Stimulated activated CD8-positive, alpha-beta memory T cell treated with anti-CD3 and anti-CD28 coated beads, Interleukin-4, amount 100 ng/mL, for 24 hours (primary cell): Measurements from ENCODE around the gene SERPINB13.

Experiments used
- DNase-seq: peaks from one replicate; pipeline ENCODE4 v3.0.0-alpha.2; 2020; ENCODE audit warnings: low read depth

Gene SERPINB13, protein sequence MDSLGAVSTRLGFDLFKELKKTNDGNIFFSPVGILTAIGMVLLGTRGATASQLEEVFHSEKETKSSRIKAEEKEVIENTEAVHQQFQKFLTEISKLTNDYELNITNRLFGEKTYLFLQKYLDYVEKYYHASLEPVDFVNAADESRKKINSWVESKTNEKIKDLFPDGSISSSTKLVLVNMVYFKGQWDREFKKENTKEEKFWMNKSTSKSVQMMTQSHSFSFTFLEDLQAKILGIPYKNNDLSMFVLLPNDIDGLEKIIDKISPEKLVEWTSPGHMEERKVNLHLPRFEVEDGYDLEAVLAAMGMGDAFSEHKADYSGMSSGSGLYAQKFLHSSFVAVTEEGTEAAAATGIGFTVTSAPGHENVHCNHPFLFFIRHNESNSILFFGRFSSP

DNA sequence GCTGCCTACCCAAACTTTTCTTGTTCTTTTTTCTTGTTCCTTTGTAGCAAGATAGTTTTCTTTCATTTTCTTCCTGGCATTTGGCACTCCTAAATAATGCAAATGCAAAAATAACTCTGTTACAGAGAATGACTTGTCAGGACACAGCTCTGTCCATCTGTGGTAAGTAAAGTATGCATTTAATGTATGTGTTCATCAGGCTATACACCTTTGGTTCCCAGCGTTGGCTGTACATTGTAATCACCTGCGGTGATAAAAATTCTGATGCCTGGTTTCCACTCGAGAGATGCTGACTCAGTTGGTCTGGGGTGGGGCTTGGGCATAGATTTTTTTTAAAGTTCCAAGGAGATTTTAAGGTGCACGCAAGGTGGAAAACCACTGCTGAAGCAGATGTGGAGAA is at the start of gene SERPINB13:
TSS of gene SERPINB13 (plus strand) at position 378 of the 400 bp plus-strand sequence. CDS start 1,325 bp downstream, outside the sequence.
- no peak for DNase-seq

DNA sequence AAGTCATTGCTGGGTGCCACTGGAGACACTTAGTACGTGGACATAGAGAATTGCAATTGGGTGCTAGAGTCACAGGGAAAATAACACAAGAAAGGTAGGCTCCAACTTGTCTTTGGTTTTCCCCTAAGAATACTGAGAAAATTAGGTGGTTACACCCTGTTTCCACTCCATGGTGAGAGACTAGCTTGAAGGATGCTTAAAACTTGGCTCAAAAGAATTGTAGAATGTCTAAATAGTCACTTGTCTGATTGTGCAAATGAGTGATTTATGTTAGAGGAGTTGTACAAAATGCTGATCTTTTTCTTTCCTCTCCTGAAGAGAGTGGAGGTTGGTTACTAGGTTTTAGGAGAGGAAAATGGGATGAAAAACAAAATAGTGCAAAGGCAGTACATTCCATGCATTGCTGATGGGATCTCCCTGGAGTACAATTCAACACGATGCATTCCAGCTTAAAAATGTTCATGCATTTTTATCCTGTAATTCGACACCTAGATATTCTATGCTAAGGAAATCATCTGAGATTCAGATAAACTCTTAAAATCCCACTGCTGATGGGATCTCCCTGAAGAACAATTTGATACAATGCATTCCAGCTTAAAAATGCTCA is 47.1 kb upstream of the SERPINB13 start:
- DNase-seq = no peak

DNA sequence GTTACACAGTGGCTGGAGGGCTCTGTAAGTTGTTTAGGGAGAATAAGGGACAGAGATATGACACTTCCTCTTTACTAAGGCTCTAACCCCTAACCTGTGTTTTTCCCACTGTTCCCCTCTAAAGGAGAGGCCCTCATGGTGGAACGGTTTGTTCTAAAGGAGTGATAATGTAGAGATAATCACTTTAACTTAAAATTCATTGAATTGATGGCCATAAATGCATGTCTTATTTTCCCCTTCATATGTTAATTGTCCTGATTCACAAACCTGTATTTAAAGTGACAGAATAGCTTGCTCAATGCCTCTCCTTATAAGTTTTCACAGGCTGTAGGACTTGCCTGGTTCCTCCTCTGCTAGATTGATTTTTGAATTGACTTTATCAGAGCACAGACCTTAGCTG is 45.1 kb upstream of the SERPINB13 start, which contains the start of gene SERPINB12:
TSS of gene SERPINB12 (plus strand) at position 301 of the 400 bp plus-strand sequence. CDS start 13,791 bp downstream, outside the sequence.
- no peak for DNase-seq

DNA sequence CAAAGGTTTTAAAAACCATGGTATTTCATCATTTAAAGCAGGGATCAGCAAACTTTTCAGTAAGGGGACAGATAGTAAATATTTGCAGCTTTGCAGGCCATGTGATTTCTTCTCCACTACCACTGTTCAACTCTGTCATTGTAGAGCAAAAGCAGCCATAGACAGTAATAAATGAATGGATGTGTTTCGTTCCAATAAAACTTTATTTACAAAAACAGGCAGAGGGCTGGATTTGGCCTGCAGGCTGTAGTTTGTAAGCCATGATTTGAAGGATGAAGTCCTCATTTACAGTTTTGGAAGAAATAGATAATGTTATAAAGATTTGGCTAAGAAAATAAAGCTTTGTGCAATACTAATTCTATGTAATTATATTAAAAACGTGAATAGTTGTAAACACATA is 43.1 kb upstream of the SERPINB13 start:
- DNase-seq = no peak

DNA sequence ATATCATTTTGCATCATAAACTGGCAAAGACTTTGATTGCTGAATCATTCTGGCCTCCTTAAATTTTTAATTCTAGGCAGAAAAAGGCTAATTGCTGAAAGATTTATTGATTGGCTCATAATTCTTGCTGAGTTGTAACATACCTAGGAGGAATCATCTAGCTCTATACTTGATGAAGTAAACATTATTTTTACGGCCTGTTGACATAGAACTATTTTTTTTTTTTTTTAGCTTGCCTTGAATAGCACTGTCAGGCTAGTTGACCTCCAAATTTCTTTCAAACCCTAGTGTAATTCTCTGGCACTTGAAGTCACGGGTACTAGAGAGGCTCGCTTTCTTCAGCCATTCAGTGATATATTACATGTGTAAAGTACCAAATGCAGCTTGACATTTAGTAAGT is 42.1 kb upstream of the SERPINB13 start:
- DNase-seq = no peak

DNA sequence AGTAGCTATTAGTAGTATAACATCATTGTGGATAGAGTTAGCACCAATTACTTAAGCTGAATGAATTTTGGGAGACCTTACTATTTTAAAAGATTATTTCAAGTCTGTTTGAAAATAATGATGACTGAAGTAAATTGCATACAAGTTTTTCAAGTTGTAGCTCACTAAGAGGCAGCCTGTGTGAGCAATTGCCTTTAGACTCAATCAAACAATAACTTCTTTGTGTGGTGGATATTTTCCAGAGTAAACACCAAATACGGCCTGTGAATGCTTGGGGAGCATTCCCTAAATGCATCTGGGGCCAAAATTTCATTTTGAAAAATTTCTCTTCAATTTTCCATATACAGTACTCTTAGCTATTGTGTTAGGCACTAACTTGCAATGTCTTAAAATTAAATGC is 37.1 kb upstream of the SERPINB13 start:
- no peak for DNase-seq

DNA sequence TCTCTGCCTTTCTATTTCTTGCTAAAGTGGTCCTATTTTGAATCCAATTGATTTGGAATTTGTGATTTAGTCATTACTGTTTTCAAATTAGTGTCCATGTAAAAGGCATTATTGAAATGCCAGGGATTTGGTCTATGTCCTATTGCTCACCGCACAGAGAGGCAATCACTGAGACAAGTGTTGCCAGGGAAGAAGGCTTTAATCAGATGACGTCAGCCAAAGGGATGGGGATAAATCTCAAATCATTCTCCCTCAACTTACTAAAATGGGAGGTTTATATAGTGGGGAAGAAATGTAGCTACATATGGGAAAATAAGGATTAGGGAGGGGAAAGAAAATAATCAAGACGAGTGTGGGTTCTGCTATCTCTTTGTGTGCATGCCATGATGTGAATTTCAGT is 35.4 kb upstream of the SERPINB13 start:
- no peak for DNase-seq

DNA sequence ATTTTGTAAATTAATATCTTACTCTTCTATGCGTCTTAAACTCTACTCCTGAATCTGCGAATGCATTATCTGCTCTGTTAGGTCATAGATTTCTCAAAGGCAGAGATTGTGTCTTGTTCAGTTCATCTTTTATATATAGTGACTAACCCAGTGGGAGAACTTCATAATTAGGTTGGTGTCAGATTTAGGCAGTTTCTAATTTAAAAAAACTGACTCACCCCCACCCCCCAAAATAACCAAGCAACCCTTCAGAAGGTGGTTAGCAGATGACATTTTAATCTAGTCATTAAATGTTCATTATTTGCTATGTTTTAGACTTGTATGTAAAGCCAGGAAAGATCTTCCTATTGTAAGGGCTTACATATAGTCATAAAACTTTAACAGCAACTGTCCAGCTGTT is 34.6 kb upstream of the SERPINB13 start:
- no peak for DNase-seq

DNA sequence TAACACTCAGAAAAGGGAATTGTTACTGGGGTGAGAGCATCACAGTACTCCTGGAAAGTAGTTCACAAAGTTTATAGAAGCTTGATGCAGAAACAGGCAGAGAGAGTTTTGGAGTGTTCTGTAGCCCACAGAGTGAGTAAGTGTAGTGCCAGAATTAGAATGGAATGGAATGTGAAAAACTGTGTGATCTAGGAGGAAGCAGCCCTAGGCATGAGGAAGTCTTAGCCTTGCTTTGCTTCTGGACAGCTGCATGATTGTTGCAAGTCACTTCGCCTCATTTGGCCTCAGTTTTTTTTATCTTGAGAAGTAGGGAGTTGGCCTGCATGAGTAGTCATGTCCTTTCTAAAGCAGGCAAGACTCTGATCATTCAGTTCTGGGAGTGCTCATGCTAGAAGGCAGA is 34.1 kb upstream of the SERPINB13 start:
- DNase-seq = no peak

DNA sequence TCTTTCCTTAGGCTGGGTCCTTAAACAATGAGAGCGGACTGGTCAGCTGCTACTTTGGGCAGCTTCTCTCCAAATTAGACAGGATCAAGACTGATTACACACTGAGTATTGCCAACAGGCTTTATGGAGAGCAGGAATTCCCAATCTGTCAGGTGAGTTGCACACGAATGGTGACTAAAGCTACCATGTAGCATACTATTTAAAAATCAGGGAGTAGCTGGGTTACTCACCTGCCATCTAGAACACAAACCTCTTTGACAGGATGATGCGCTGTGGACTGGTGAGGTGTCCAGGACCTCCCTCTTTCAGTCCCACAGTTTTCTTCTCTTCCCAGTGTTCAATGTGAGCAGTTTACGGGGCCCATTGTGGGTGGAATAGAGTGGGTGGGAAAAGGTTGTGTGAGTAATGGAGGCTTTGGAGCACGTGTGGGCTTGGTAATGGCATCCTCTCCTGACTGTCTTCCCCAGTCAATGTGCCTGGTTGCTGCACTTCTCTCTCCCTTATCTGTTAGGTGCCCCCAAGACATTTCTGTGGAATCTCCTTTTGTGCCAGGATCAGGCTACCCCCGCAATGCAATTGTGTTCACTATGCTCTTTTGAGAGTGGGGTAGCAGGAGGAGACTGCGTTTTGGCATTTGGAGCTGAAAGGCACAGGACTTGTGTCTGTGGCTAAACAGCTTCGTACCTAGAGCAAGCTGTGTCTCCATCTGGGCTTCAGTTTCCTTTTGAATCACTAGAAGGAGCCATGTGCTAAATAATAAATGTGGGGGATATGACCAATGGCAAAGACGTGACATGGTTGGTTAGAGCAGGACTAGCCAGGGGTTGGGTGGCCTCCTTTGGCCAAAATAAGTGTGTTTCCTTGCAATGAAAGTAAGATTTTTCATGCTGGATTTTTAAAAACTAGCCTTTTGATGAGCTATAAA is 27.3 kb upstream of the SERPINB13 start:
- no peak for DNase-seq

DNA sequence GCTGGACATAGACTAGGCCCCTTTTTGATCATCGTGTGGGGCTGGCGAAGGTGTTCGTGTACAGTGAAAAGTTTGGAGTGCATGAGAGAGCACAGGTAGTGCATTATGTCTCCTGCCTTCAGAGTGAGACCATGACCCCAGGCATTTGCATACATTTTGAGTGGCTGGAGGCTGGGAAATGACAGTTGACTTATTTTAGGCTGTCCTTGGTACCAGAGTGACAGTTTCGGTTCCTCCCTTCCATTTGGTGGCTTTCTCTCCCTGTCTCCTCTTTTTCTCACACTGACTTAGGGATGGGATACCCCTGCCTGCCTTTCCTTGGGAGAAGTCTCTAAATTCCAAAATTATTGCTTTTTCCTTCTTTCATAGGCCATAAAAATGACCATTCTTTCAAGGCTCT is 24.9 kb upstream of the SERPINB13 start:
- no peak for DNase-seq

DNA sequence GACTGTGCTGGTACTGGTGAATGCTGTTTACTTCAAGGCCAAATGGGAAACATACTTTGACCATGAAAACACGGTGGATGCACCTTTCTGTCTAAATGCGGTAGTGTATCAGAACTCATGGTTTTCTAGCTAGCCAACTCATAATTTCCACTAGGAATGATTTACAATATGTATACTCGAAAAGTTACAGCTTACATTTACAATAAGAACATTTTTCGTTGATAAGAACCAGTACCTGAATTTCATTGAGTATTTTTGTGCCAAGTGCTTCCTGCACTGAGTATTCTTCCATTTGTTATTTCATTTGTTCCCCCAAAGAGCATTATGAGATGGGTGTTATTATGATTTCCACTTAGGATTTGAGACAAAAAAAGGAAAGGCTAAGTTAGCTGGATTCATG is 23.1 kb upstream of the SERPINB13 start:
- DNase-seq = no peak

DNA sequence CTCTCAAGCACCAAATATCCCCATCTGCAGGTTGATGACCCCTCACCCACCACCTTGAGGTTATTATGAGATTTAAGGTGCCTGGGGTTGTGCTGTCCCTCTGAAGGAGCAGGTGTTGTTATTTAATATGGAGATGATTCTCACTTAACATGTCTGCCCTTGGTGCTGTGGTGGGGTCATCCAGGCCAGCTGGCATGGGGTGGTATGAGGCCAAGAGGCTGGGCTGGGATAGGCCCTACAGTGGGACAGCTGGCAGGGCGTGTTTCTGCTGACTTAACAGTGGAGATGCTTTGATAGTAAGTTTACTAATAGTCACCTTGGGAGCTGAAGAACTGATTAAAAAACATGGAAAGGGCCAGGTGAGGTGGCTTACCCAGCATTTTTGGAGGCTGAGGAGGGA is 22.6 kb upstream of the SERPINB13 start:
- no peak for DNase-seq

DNA sequence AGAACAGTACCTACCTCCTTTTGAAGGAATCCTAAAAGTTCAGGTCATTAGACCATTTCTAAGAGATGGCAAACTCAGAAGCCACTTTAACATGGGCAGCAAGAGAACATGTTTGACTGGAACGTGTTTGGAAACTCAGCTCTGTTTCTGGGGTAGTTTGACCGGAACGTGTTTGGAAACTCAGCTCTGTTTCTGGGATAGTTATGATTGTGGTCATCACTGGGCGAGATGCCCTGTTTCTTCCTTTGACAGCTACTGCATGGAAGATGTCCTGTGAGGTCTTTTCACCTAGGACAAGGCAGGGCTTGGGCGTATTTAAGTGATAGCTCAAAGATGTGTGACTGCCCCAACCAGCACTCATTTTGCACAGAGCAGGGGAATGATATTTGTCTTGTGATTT is 19.9 kb upstream of the SERPINB13 start:
- no peak for DNase-seq

DNA sequence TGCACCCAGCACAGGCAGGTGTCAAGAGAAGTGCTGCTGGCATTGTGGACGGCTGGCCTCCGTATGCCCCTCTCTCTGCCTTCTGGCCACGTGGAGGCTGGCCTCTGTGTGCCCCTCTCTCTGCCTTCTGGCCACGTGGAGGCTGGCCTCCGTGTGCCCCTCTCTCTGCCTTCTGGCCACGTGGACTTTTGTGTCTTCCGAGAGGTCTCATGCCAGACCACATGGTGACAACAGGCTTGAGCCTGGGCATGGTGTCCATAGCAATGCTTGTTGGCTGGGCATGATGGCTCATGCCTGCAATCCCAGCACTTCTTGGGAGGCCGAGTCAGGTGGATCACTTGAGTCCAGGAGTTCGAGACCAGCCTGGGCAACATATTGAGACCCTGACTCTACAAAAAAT is 19.3 kb upstream of the SERPINB13 start:
- no peak for DNase-seq

DNA sequence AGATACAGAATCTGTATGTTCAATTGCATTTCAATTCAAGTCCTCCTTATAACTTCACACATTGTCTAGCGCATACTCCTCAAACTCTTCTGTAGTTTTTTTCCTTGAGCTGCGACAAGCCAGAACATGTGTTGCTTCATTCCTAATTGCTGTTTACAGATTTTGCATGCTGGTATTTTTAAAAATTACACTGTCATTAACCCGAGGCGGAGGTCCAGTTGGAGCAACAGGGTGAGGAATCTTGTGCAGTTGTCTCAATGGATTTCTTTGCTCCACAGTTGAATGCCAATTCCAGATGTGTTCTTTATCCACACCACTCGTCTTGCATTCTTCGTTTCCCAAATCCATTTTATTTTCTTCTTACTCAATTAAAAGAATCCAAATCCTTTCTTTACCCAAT is 16.4 kb upstream of the SERPINB13 start:
- DNase-seq = no peak

DNA sequence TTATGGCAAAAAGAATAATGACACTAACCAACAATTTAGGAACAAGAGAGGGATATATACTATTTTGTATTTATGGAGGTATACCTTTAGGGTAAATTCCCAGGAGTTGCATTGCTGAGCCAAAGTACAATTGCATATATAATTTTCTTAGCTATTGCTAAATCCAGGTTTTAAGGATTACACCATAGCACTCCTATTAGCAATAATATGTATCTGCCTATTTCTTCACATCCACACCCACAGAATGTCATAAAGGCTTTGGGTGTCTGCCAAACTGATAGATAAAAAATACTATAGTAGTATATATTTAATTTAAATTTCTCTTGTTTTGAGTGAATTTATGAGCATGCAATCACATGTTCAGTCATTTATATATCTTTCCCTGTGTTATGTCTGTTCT is 11.5 kb upstream of the SERPINB13 start:
- no peak for DNase-seq

DNA sequence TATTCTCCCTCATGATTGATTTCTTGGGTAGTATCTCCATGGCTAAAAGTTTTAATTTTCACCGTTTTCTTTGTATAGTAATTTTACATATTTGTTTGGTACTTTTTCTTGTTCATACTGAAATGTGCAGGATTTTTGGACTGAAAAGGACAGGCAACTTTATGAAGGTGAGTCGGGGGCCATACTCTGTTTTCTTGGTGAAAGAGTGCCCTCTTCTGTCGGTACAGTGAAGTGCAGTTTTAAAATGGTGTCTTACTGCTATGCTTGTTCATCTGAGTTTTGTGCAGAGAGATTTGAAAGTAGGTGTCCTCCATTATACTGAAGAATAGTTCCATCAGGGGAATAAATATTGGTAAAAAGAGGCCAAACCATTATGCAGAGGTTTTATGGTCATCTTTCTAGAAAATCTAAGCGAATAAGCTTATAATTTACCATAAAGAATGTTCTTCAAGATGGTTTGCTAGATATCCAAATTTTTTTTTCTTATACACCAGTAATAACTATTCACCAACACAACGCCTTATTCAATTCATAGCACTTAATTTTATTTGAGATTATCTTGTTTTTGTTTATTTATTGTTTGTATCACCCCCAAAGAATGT is 8.7 kb upstream of the SERPINB13 start:
- no peak for DNase-seq

DNA sequence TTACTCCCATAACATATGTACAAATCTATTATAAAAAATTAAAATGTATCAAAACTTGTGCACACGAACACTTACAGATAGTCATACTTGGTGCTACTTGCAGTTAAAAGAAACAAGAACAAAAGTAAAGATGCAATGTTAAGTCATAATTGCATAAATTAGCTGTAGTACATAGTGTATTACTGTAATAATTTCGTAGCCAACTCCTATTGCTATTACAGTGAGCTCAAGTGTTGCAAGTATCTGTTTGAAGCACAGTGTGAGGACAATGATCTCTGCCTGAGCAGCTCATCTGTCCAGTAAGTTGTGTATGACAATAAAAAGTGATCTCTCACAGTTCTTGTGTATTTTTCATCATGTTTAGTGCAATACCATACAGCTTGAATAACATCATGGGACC is 7.5 kb upstream of the SERPINB13 start:
- DNase-seq = no peak

DNA sequence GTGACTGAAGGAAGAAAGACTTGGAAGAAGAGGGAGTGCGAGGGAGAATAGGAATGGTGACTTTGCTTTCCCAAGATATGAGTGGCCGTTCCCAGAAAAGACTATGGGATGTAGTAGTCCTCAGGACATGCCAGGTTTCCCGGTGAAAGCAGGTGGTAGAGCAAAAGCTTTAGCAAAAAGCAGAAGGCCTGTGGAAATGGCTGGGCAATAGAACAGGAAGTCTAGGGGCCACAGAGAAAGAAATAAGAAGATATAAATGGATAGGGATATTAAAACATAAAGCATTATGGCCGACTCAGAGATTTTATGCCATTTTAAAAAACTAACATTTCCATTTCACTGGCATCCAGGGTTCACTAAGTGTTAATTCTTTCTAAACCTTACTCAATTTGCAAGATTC is 1.2 kb upstream of the SERPINB13 start:
- DNase-seq = no peak

DNA sequence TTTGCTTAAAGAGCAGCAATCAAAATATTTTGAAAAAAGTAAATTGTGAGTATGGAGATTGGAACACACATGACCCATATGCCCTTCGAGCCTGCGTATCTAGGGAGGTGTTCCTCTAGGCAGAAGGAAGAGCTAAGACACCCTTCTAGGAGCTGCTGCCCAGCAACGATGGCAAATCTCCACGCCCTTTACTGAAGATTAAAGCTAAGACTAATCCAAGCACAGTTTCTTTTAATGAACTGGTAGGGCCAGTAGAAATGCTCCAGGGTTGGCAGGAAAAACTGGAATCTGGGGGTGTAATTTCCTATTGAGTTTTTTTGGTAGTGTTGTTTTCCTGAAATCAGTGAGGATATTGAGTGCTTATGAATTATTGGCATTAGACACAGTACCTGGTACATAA is 712 bp upstream of the SERPINB13 start:
- DNase-seq = no peak

DNA sequence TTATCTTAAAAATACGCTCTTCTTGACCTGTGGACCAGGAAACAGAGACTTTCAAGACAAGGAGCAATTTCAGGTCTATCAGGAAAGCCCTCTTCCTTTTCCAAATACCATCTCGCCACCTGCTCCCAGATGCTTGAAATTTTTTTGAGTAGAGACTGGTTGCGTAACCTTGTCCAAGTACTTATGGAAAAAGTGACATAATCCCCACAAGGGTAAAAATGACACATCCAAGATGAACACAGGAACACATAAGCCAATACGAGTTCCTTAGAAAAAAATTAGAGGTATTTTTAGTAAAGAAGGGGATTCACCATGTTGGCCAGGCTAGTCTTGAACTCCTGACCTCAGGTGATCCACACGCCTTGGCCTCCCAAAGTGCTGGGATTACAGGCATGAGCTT is 1.8 kb downstream of the SERPINB13 start:
- no peak for DNase-seq
